ENCODE data around the gene FNIP2.
A peak's percentile ranks its signal among the peaks of the same experiment; 100 is the strongest.
"Not testable (repeated sequence)": the region's sequence is repeated elsewhere in the genome, so short reads cannot be mapped to it uniquely, and the experiment has no call there.

The FNIP2 gene

DNA sequence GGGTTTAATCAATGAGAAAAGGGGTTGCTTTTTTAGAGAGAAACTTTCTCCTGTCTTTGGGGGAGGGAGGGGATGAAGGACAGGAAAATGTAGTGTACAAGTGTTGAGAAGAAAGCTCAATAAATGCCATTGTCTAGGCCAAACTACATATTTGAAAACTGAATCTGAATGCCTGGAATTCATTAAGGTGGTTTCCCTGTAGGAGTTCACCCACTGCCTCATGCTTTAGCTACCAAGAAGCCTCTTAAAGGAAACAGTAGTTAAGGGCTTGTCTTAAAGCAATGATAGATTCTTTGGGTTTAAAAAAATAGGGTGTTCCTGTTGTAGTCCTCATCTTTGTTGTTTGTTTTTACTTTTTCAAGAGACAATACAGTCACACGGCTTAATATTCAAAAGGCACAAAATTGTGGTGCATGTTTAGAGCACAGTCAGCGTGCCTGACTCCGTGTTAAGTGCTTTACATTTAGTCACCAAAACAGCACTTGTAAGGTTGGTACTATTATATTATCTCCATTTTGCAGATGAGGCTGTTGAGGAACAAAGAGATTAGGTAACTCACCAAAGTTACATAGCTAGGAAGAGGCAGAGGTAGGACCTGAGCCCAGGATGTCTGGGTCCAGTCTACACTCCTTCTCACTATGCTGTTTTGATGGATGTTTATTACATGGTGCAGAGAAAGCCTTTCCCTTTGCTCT is 46.0 kb downstream of the FNIP2 start:
- no peak for DNase-seq (ENCODE audit: low spot score)

GRCh38 chr4:158816955-158817354 is 48.1 kb downstream of the FNIP2 start:
- DNase-seq (ENCODE audit: low spot score) = no peak

DNA sequence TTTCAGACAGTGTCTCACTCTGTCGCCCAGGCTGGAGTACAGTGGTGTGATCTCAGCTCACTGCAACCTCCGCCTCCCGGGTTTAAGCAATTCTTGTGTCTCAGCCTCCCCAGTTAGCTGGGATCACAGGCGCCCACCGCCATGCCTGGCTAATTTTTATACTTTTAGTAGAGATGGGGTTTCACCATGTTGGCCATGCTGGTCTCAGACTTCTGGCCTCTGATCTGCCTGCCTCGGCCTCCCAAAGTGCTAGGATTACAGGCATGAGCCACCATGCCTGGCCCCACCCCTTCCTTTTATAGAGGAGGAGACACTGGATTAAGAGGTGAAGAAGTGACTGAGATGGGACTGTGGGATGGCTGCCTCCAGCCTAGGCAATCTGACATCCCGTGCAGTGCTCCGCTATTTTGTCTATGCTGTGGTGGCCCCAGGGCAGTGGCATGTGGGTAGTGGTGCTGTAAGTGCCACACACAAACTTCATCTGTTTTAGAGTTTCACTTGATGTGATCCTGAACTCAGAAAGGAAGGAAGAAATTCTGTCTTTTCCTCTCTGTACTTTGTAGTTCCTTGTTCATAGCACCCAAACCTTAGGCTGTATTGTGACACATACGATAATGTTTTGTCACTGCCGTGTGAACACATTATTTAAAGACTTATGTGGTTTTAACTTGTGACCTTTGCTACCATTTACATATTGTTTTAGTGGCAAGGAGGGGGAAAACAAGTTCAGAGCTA is 48.9 kb downstream of the FNIP2 start:
- DNase-seq (ENCODE audit: low spot score) = no peak

- no peak for DNase-seq (ENCODE audit: low spot score)
Measured at GRCh38 chr4:158818560-158819140, 49.8 kb downstream of the FNIP2 start.

- DNase-seq (ENCODE audit: low spot score) = no peak
Measured at GRCh38 chr4:158819942-158820786, 51.3 kb downstream of the FNIP2 start.

DNA sequence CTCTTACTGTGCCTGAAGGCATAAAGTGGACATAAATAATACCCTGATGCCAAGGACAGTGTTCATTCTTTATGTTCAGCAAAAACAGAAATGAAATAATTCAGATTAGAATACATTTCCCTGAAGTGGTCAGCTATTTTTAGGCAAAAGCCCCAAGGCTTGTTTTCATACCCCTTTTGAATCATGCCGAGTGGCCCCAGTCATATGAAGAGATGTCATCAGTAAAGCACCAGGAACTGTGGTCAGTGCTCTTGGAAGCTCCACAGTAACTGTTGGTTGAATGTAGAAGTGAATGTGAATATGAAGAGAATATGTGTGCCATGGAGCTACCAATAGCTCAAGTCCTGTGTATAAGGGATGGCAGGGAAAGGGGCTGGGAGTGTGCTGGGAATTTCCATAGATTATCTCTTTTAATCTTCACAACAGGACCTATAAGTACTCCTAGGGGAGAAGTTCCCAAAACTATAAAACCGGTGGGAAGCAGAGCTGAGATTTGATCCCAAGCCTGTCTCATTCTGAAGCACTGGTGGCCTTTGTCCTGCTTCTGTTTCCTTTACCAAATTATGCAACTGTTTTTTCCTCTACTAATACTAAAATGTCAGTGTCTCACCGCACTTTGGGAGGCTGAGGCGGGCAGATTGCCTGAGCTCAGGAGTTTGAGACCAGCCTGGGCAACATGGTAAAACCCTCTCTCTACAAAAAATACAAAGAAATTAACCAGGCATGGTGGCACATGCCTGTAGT is 52.6 kb downstream of the FNIP2 start:
- no peak for DNase-seq (ENCODE audit: low spot score)

- DNase-seq (ENCODE audit: low spot score) = no peak
Measured at GRCh38 chr4:158822348-158822747, 53.5 kb downstream of the FNIP2 start.

DNA sequence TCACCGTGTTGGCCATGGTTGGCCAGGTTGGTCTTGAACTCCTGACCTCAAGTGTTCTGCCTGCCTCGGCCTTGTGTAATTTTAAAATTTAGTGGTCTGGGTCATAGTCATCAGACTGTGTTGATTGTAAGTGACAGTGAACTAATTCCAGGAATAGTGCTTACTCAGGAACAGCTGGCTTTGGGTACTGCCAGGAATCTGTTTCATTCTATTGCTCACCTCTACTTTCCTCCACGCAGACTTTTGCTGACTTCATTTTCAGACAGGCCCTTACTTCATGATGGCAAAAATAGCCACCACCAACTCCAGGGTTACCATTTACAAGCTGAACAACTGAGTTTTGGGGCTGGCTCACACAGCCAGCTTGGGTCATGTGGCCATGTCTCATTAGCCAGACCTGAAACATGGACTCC is 54.6 kb downstream of the FNIP2 start:
- DNase-seq (ENCODE audit: low spot score) = no peak

DNA sequence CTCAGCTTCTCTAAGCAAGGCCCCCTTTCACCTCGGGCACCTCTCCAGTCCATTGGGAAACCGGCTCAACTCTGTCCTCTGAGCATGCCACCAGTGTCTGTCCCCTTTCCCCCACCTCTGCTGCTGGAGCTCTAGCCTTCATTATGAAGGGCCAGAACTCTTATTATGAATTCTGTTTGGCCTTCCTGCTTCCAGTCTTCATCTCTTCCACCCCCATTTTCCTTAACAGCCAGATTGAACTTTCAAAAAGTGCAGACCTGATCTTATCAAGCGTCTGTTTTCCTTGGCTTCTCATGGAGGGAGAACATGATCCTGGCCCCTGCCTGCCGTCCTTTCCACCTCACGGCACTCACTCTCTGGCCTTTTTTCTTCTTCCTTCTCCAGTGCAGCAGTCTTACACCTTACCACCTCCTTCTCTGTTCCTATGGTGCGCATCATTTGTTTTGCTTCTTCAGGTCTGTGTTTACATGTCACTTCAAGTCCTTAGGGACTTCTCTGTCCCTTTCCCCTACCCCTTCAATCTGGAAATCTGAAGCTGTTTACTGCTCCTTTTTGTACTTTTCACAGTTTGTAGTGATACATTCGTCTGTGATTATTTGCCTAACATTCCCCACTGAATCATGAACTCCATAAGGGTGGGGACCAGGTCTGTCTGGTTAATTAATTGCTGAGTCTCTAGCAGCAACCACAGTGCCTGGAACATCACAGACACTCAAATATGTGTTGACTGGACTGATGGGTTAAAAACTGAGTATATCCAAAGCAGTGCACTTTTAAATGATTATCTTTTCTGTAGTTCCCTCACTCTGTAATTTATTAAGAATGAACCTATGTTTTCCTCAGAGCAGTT is 55.8 kb downstream of the FNIP2 start:
- no peak for DNase-seq (ENCODE audit: low spot score)

DNA sequence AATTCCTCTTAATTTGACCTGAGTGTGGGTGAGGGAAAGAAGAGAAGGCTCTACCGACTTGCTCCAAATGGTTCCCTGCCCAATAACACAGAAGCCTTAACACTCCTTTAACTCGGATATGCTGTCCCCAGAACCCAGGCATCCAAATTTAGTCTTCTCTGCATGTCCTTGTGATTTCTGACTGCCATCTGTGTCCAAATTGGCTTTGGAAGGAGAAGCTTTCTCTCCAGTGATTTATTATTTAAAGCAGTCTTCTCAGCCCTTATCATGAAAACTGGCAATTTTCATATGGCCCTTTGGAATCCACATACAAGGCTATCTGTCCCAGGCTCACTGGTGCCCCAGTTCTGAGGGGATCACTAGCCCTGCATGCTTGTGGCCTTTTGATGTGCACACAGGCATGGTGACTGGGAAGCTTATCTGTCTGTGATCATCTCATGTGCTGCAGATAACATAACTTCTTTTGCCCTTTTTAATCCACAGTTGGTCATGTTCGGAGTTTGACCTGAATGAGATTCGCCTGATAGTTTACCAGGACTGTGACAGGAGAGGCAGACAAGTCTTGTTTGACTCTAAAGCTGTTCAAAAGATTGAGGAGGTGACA is 56.7 kb downstream of the FNIP2 start:
- no peak for DNase-seq (ENCODE audit: low spot score)

GRCh38 chr4:158826057-158826456 is 57.2 kb downstream of the FNIP2 start:
- DNase-seq (ENCODE audit: low spot score) = no peak

GRCh38 chr4:158826882-158827281 is 58.1 kb downstream of the FNIP2 start:
- no peak for DNase-seq (ENCODE audit: low spot score)

GRCh38 chr4:158827543-158827981 is 58.7 kb downstream of the FNIP2 start:
- DNase-seq (ENCODE audit: low spot score) = no peak

DNA sequence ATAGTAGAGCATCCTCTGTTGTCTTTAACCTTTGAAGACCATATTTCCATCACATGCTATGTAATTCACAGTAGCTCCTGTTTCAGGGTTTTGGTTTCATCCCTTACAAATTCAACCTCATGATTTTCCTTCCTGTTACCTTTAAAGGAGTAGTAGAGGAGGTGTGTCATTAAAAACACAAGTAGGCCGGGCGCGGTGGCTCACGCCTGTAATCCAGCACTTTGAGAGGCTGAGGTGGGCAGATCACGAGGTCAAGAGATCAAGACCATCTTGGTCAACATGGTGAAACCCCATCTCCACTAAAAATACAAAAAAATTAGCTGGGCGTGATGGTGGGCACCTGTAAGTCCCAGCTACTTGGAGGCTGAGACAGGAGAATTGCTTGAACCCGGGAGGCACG is 59.3 kb downstream of the FNIP2 start:
- DNase-seq (ENCODE audit: low spot score) = not testable (repeated sequence)

- DNase-seq (ENCODE audit: low spot score) = no peak
Measured at GRCh38 chr4:158829254-158829653, 60.4 kb downstream of the FNIP2 start.

- no peak for DNase-seq (ENCODE audit: low spot score)
Measured at GRCh38 chr4:158833602-158834001, 64.8 kb downstream of the FNIP2 start.

DNA sequence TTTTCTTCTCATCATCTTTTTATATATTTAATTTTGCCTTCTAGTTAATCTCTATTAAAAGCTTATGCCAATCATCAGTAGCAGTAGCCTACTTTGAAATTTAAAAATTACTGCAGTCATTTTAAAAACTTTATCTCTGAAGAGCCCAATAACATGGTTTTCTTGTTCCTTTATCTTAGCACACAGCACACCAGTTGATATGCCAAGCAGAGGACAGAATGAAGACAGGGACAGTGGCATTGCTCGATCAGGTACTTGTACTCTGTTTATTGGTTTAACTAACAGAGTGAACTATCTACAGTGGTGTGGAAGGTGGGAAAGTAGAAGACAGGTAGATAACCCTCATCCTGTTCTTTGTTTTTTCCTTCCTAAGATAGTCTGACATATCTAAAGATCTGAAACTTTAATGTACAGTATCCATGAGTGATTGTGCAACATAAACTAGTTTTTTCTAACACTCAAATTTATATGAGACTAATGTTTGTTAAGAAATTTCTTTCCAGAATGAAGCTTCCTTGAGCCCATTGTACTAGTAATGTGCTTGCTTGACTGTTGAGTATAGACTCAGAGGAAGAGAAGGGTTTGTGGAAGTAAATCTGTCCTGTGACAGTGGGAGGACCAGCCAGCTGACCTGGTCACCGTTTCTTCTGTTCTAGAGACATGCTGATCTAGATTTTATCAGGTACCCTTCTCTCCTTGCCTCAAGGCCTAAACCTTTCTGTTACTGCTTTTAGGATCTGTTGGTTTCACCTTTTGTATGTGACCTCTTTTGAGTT is 66.6 kb downstream of the FNIP2 start:
- no peak for DNase-seq (ENCODE audit: low spot score)

GRCh38 chr4:158836002-158836369 is 67.2 kb downstream of the FNIP2 start:
- DNase-seq (ENCODE audit: low spot score) = peak; percentile 26

- DNase-seq (ENCODE audit: low spot score) = no peak
Measured at GRCh38 chr4:158836828-158837449, 68.1 kb downstream of the FNIP2 start.
